IMR-90 (cell line): ENCODE measurements around the gene EFCAB9. TPM values are rescaled to one million over a fixed set of nuclear protein-coding genes. Genes with fewer than 3 reads are reported as not detected.
"Not testable (repeated sequence)": the region's sequence is repeated elsewhere in the genome, so short reads cannot be mapped to it uniquely, and the experiment has no call there.

Source experiments
- ATAC-seq: fragments of 200-7000 bp; cut with Tn5 transposase; 2 replicates; pipeline ENCODE4 v1.9.1; 2020; ENCODE audit warnings: low read depth, mild to moderate bottlenecking, moderate library complexity
- BruUV-seq: library from RNA; stranded (reverse); fragments of 400-500 nt; replicated peaks from 2 replicates; lab custom pipeline; 2021; lab: Mats Ljungman, UMichigan
- CTCF ChIA-PET: fragments of 300-600 bp; formaldehyde crosslinking; extraction: SDS; loops from one replicate; lab custom pipeline; 2021; ENCODE audit warnings: antibody characterized with exemption; lab: Yijun Ruan, JAX
- POLR2A ChIA-PET: fragments of 300-600 bp; sonication (Branson Sonifier 250); formaldehyde crosslinking; loops from one replicate; lab custom pipeline; 2022; ENCODE audit warnings: antibody characterized with exemption; ENCODE audit not compliant: unreplicated experiment; lab: Charles Lee
- DNase-seq: peaks from one replicate; pipeline ENCODE4 v3.0.0; 2013
- H2AFZ ChIP-seq: replicated peaks from 2 replicates; pipeline ENCODE3; 2013; ENCODE audit warnings: low read length, mild to moderate bottlenecking; ENCODE audit not compliant: poor library complexity
- H2AK5ac ChIP-seq: 2 replicates; pipeline ENCODE4 v1.6.1; 2013; ENCODE audit warnings: low read depth, low read length, inconsistent platforms
- H2AK9ac ChIP-seq: replicated peaks from 2 replicates; pipeline ENCODE3; 2013; ENCODE audit warnings: mild to moderate bottlenecking, low read depth, low read length, moderate library complexity; ENCODE audit not compliant: poor library complexity
- H2BK120ac ChIP-seq: 2 replicates; pipeline ENCODE4 v1.6.1; 2013; ENCODE audit warnings: low read depth, low read length, inconsistent platforms
- H2BK15ac ChIP-seq: 3 replicates; pipeline ENCODE4 v1.6.1; 2013; ENCODE audit warnings: low read depth, low read length, inconsistent platforms
- H2BK20ac ChIP-seq: 2 replicates; pipeline ENCODE4 v1.6.1; 2013; ENCODE audit warnings: low read depth, mild to moderate bottlenecking, inconsistent platforms, low read length, moderate library complexity
- H2BK5ac ChIP-seq: 2 replicates; pipeline ENCODE4 v1.6.1; 2013; ENCODE audit warnings: mild to moderate bottlenecking, low read depth, low read length, inconsistent platforms; ENCODE audit not compliant: poor library complexity, severe bottlenecking
- H3K14ac ChIP-seq: replicated peaks from 2 replicates; pipeline ENCODE4 v1.6.1; 2013; ENCODE audit warnings: low read depth, low read length, inconsistent platforms
- H3K18ac ChIP-seq: 2 replicates; pipeline ENCODE4 v1.6.1; 2013; ENCODE audit warnings: low read depth, low read length, control low read depth
- H3K23ac ChIP-seq: 2 replicates; pipeline ENCODE4 v1.6.1; 2013; ENCODE audit warnings: low read depth, low read length, inconsistent platforms
- H3K27ac ChIP-seq: 2 replicates; pipeline ENCODE4 v1.5.1; 2013; ENCODE audit warnings: mild to moderate bottlenecking, control low read depth, low read length; ENCODE audit not compliant: insufficient read depth
- H3K27me3 ChIP-seq: 2 replicates; pipeline ENCODE4 v1.6.1; 2013; ENCODE audit warnings: low read length; ENCODE audit not compliant: control insufficient read depth, insufficient read depth
- H3K36me3 ChIP-seq: 2 replicates; pipeline ENCODE4 v1.6.1; 2013; ENCODE audit warnings: low read length, mixed read lengths; ENCODE audit not compliant: control insufficient read depth, insufficient read depth
- H3K4ac ChIP-seq: 2 replicates; pipeline ENCODE4 v1.6.1; 2013; ENCODE audit warnings: low read depth, low read length, inconsistent platforms
- H3K4me1 ChIP-seq: 2 replicates; pipeline ENCODE4 v1.6.1; 2013; ENCODE audit warnings: low read length, mixed read lengths; ENCODE audit not compliant: control insufficient read depth, insufficient read depth
- H3K4me2 ChIP-seq: 2 replicates; pipeline ENCODE4 v1.6.1; 2013; ENCODE audit warnings: low read depth, mild to moderate bottlenecking, control low read depth, low read length, moderate library complexity
- H3K4me3 ChIP-seq: 2 replicates; pipeline ENCODE4 v1.5.1; 2013; ENCODE audit warnings: low read depth, mild to moderate bottlenecking, control low read depth, low read length, moderate library complexity; ENCODE audit not compliant: insufficient read depth
- H3K56ac ChIP-seq: 2 replicates; pipeline ENCODE4 v1.6.1; 2013; ENCODE audit warnings: low read length, inconsistent platforms; ENCODE audit not compliant: insufficient read depth; ENCODE audit errors: extremely low read depth
- H3K79me1 ChIP-seq, 2 experiments: 2 replicates each; pipeline ENCODE4 v1.6.1; 2013; ENCODE audit warnings: low read length in 2 of 2, inconsistent platforms in 1 of 2, low read depth in 1 of 2
- H3K9ac ChIP-seq: 2 replicates; pipeline ENCODE4 v1.6.1; 2013; ENCODE audit warnings: low read depth, low read length, control low read depth
- H3K9me1 ChIP-seq: 2 replicates; pipeline ENCODE4 v1.6.1; 2013; ENCODE audit warnings: low read length, inconsistent platforms; ENCODE audit not compliant: insufficient read depth
- H3K9me3 ChIP-seq: 2 replicates; pipeline ENCODE4 v1.6.1; 2013; ENCODE audit warnings: low read length; ENCODE audit not compliant: control insufficient read depth, insufficient read depth
- H4K20me1 ChIP-seq: 2 replicates; pipeline ENCODE4 v1.6.1; 2013; ENCODE audit warnings: low read length, inconsistent platforms; ENCODE audit not compliant: insufficient read depth
- H4K5ac ChIP-seq: 2 replicates; pipeline ENCODE4 v1.6.1; 2013; ENCODE audit warnings: mild to moderate bottlenecking, low read depth, low read length, control low read depth
- H4K8ac ChIP-seq, 2 experiments: 2 replicates each; pipeline ENCODE4 v1.6.1; 2013; ENCODE audit warnings: low read depth in 2 of 2, low read length in 2 of 2, control low read depth in 1 of 2, inconsistent platforms in 1 of 2
- H4K91ac ChIP-seq: 2 replicates; pipeline ENCODE4 v1.6.1; 2013; ENCODE audit warnings: low read depth, low read length, inconsistent platforms; ENCODE audit not compliant: insufficient read depth
- BHLHE40 ChIP-seq: fragments of 150-350 bp; IDR thresholded peaks from 2 replicates; pipeline ENCODE4 v1.6.1; 2016; ENCODE audit warnings: mild to moderate bottlenecking, low read depth, low read length
- CEBPB ChIP-seq: IDR thresholded peaks from 2 replicates; pipeline ENCODE4 v1.6.1; 2012; ENCODE audit warnings: low read depth, low read length, improper control_type of control experiment
- CHD1 ChIP-seq: IDR thresholded peaks from 2 replicates; pipeline ENCODE4 v1.6.1; 2012; ENCODE audit warnings: low read depth, low read length, improper control_type of control experiment
- FOS ChIP-seq: fragments of 150-350 bp; IDR thresholded peaks from 2 replicates; pipeline ENCODE4 v1.6.1; 2016; ENCODE audit warnings: low read depth, low read length
- MAFK ChIP-seq: IDR thresholded peaks from 2 replicates; pipeline ENCODE4 v1.6.1; 2012; ENCODE audit warnings: low read depth, low read length, improper control_type of control experiment
- NFE2L2 ChIP-seq: fragments of 150-350 bp; IDR thresholded peaks from 2 replicates; pipeline ENCODE4 v1.6.1; 2016; ENCODE audit warnings: low read depth, mild to moderate bottlenecking, low read length
- POLR2A ChIP-seq: IDR thresholded peaks from 2 replicates; pipeline ENCODE4 v1.6.1; 2012; ENCODE audit warnings: mild to moderate bottlenecking, low read depth, low read length
- RAD21 ChIP-seq: IDR thresholded peaks from 2 replicates; pipeline ENCODE4 v1.6.1; 2012; ENCODE audit warnings: low read length, improper control_type of control experiment
- RCOR1 ChIP-seq: IDR thresholded peaks from 2 replicates; pipeline ENCODE4 v1.6.1; 2012; ENCODE audit warnings: mild to moderate bottlenecking, low read length, improper control_type of control experiment; ENCODE audit not compliant: insufficient replicate concordance
- RFX5 ChIP-seq: IDR thresholded peaks from 2 replicates; pipeline ENCODE4 v1.8.0; 2012; ENCODE audit warnings: low read depth, mild to moderate bottlenecking, low read length, moderate library complexity
- SMC3 ChIP-seq: fragments of 150-350 bp; IDR thresholded peaks from 2 replicates; pipeline ENCODE4 v1.6.1; 2016; ENCODE audit warnings: low read depth, mild to moderate bottlenecking, antibody characterized with exemption, low read length, moderate library complexity
- USF2 ChIP-seq: fragments of 150-350 bp; IDR thresholded peaks from 2 replicates; pipeline ENCODE4 v1.6.1; 2017; ENCODE audit warnings: mild to moderate bottlenecking, antibody characterized with exemption, low read length, low read depth
- WGBS, 2 experiments: methylation state at CpG; one replicate each; pipeline versions ENCODE4 v1.1.5 to v1.1.7; 2013; ENCODE audit warnings: missing lambda C conversion rate in 2 of 2; ENCODE audit not compliant: insufficient read length in 1 of 2; ENCODE audit errors: extremely low coverage in 2 of 2; 5-methylcytosine and 5-hydroxymethylcytosine counted together
- dilution Hi-C: fragments of 300-500 bp; cut with HindIII; formaldehyde crosslinking; loops from one replicate; pipeline ENCODE4 v1.14.3; 2018; ENCODE audit warnings: low sequenced_read_pairs; ENCODE audit not compliant: unreplicated experiment
- in situ Hi-C: fragments of 300-500 bp; cut with MboI; formaldehyde crosslinking; loops from 3 replicates; pipeline ENCODE4 v1.14.3; 2019; ENCODE audit warnings: low sequenced_read_pairs, inconsistent platforms, mixed read lengths
- intact Hi-C: fragments of 100-400 bp; cut with micrococcal nuclease; formaldehyde crosslinking; loops from 2 replicates; pipeline ENCODE4 v1.10.0; 2022
- polyA plus RNA-seq, 3 experiments: library from polyadenylated mRNA; depleted of rRNA; stranded (reverse); fragments of >200 nt; gene quantifications; 2 replicates each; pipeline ENCODE4 v1.2.3, GENCODE V29; 2012; ENCODE audit warnings: low replicate concordance in 1 of 3
- total RNA-seq: library from RNA; depleted of rRNA; stranded (reverse); fragments of >200 nt; gene quantifications from 2 replicates; pipeline ENCODE4 v1.2.3, GENCODE V29; 2012

Gene EFCAB9
- total and polyA plus RNA-seq, 2 of the 4 experiments (the other 2 are of a cell fraction), result not detected

DNA sequence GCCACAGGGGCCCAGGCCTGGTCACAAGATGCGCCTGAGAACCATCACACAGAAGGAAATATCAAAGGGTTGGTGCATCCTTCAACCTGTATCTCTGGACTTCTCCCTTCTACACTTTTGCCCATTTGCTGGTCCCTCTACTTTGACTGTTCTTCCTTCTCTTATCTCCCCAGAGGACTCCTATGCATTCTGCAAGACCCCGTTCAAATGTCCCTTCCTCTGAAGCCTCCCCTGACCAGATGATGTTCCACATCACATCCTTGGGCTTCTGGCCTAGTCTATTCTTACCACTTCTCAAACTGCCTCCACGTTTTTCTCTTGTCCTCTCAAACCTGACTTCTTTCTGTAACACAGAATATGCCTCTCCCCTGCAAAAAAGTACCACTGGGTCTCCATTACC lies 40.3 kb upstream of the EFCAB9 start:
- BruUV-seq, result no TSS peak

GRCh38 chr5:172155101-172155500 lies 38.9 kb upstream of the EFCAB9 start:
- in situ Hi-C loops, result not testable (repeated sequence)

More for the DNA sequence above, 40.3 kb upstream of the EFCAB9 start:
- ChIA-PET CTCF (interaction anchor here (0.9 kb wide), 1 partner anchor 40 kb away, joined by 3 read pairs; no protein-coding TSS in a partner anchor), POLR2A (no interaction called here)
- H4K8ac ChIP-seq, result no peak overlapping the region
- H3K36me3 ChIP-seq, result peaks cover 15% of the 10 kb centered on the region
- H3K56ac ChIP-seq, result no peak overlapping the region
- H2BK15ac ChIP-seq, result no peak overlapping the region
- H3K4me2 ChIP-seq, result no peak overlapping the region
- peaks cover 4% of the 10 kb centered on the region; the same call in 1 of the 2 replicates for H4K20me1 ChIP-seq
- intact Hi-C loops (no loop called here), in situ Hi-C loops (no loop called here), dilution Hi-C loops (no loop called here)
- no peak overlapping the region for H2BK5ac ChIP-seq
- 100% methylated on average over 2 of the region's 3 CpGs; no CpG with 5 or more reads in 1 of the 2 experiments for WGBS, 2 experiments
- no peak overlapping the region for H4K5ac ChIP-seq
- H4K91ac ChIP-seq, result no peak overlapping the region
- H2AFZ ChIP-seq, result no peak overlapping the region
- peaks cover 25 to 59% of the 10 kb centered on the region in 2 experiments for H3K79me1 ChIP-seq
- H3K27me3 ChIP-seq, result no peaks in the 10 kb centered on the region
- DNase-seq (no peak), ATAC-seq (no peak)
- H3K18ac ChIP-seq, result no peak overlapping the region
- TF ChIP-seq NFE2L2 (no peak), SMC3 (no peak), POLR2A (no peak), CEBPB (no peak), RAD21 (no peak), RFX5 (no peak), MAFK (no peak), USF2 (no peak), BHLHE40 (no peak), RCOR1 (no peak), FOS (no peak), CHD1 (no peak)
- H3K14ac ChIP-seq, result no peak overlapping the region
- H3K23ac ChIP-seq, result no peak overlapping the region
- H2BK120ac ChIP-seq, result no peak overlapping the region
- H2AK5ac ChIP-seq, result no peak overlapping the region
- peaks cover 7% of the 10 kb centered on the region for H3K4me1 ChIP-seq
- H2AK9ac ChIP-seq, result no peak overlapping the region
- no peak overlapping the region for H3K27ac ChIP-seq
- no peak overlapping the region for H3K4me3 ChIP-seq
- no peaks in the 10 kb centered on the region for H3K9me3 ChIP-seq
- 0 out of 2 replicates have a peak, but pooled peaks cover 9% of the 10 kb centered on the region for H3K9me1 ChIP-seq
- no peak overlapping the region for H2BK20ac ChIP-seq
- no peak overlapping the region for H3K4ac ChIP-seq
- H3K9ac ChIP-seq, result no peak overlapping the region

More at GRCh38 chr5:172155101-172155500, 38.9 kb upstream of the EFCAB9 start:
- H3K4me3 ChIP-seq, H3K18ac ChIP-seq, CTCF ChIA-PET, H4K8ac ChIP-seq, H3K9ac ChIP-seq, DNase-seq, intact Hi-C loops, H2BK15ac ChIP-seq, H3K4me1 ChIP-seq, ATAC-seq, H2AFZ ChIP-seq, H3K4me2 ChIP-seq, H3K27me3 ChIP-seq, H3K9me3 ChIP-seq, H2AK9ac ChIP-seq, H2AK5ac ChIP-seq, H3K23ac ChIP-seq, H3K27ac ChIP-seq, H3K14ac ChIP-seq, POLR2A ChIA-PET, H4K5ac ChIP-seq, H2BK120ac ChIP-seq, BruUV-seq, H3K56ac ChIP-seq, H2BK5ac ChIP-seq, dilution Hi-C loops, H3K4ac ChIP-seq, H4K91ac ChIP-seq, H2BK20ac ChIP-seq: not testable (repeated sequence)
- Histone ChIP-seq H3K9me1 (peaks cover 11% of the 10 kb centered on the region; the same call in 1 of the 2 replicates), H3K79me1 (peaks cover 25 to 62% of the 10 kb centered on the region in 2 experiments), H4K20me1 (peaks cover 10% of the 10 kb centered on the region), H3K36me3 (peaks cover 15% of the 10 kb centered on the region)
- no CpG with 5 or more reads among the region's 9 CpGs for WGBS, 2 experiments
